HCT116 (cell line): Measurements from ENCODE around the gene TRAPPC4. TPM values are rescaled to one million over a fixed set of nuclear protein-coding genes. Genes with fewer than 3 reads are reported as not detected.
"Not testable (repeated sequence)": the region's sequence is repeated elsewhere in the genome, so short reads cannot be mapped to it uniquely, and the experiment has no call there.

Experiments
- ATAC-seq: fragments of 200-7000 bp; cut with Tn5 transposase; 2 replicates; pipeline ENCODE4 v1.9.1; 2020; ENCODE audit warnings: mild to moderate bottlenecking, moderate library complexity
- BruUV-seq: library from RNA; stranded (reverse); fragments of 400-500 nt; replicated peaks from 2 replicates; lab custom pipeline; 2021; lab: Mats Ljungman, UMichigan
- CTCF ChIA-PET: fragments of 300-600 bp; sonication (Branson Sonifier 250); formaldehyde crosslinking; loops from one replicate; lab custom pipeline; 2021; ENCODE audit warnings: antibody characterized with exemption; lab: Charles Lee
- POLR2A ChIA-PET: fragments of 300-600, 350-600 bp; sonication (Branson Sonifier 250); formaldehyde crosslinking; loops from one replicate; lab custom pipeline; 2021; ENCODE audit warnings: antibody characterized with exemption; lab: Charles Lee
- RAD21 ChIA-PET, 2 experiments: fragments of 300-600 bp; sonication (Branson Sonifier 250); formaldehyde crosslinking; loops; one replicate each; lab custom pipeline; 2023; ENCODE audit warnings: low total read pairs in 2 of 2; ENCODE audit not compliant: uncharacterized antibody in 2 of 2, unreplicated experiment in 2 of 2, low non-redundant PET in 1 of 2; lab: Charles Lee
- DNase-seq: peaks from one replicate; pipeline ENCODE4 v3.0.0-alpha.2; 2010; ENCODE audit warnings: low read depth, low spot score
- H2AFZ ChIP-seq: fragments of 200-600 bp; shearing (Covaris generic), sonication (generic); 2 replicates; pipeline ENCODE4 v1.6.1; 2017; ENCODE audit warnings: low read depth, mixed run types, mixed read lengths, antibody characterized with exemption, low read length; ENCODE audit not compliant: poor library complexity, severe bottlenecking
- H3K27ac ChIP-seq: 2 replicates; pipeline ENCODE4 v1.5.1; 2012; ENCODE audit warnings: low read depth, low read length
- H3K27me3 ChIP-seq: fragments of 200-600 bp; sonication (generic); 2 replicates; pipeline ENCODE4 v1.6.1; 2016; ENCODE audit warnings: mixed run types, low read length, mixed read lengths; ENCODE audit not compliant: insufficient read depth
- H3K36me3 ChIP-seq, 2 experiments: fragments of 200-500 bp in 1 of 2; fragments of 200-600 bp in 1 of 2; sonication (Bioruptor generic) in 1 of 2; sonication (generic) in 1 of 2; 2 replicates each; pipeline versions ENCODE4 v1.5.1 to v1.6.1; 2014 to 2016; ENCODE audit warnings: low read length in 2 of 2, inconsistent platforms in 1 of 2, mixed read lengths in 1 of 2, mixed run types in 1 of 2; ENCODE audit not compliant: insufficient read depth in 2 of 2, control insufficient read depth in 1 of 2
- H3K4me1 ChIP-seq, 2 experiments: fragments of 200-600 bp in 1 of 2; sonication (generic) in 1 of 2; 2 replicates each; pipeline versions ENCODE4 v1.5.1 to v1.6.1; 2012 to 2017; ENCODE audit warnings: low read length in 2 of 2, inconsistent platforms in 1 of 2, mild to moderate bottlenecking in 1 of 2, mixed read lengths in 1 of 2, mixed run types in 1 of 2, moderate library complexity in 1 of 2; ENCODE audit not compliant: insufficient read depth in 2 of 2, control insufficient read depth in 1 of 2
- H3K4me2 ChIP-seq: fragments of 200-600 bp; sonication (generic); 2 replicates; pipeline ENCODE4 v1.6.1; 2017; ENCODE audit warnings: mixed run types, low read length, mixed read lengths
- H3K4me3 ChIP-seq, 2 experiments: fragments of 200-600 bp in 1 of 2; sonication (generic) in 1 of 2; replicated peaks in 1 of 2; 2 replicates each; pipeline ENCODE4 v1.5.1; 2011 to 2016; ENCODE audit warnings: low read length in 2 of 2, control low read depth in 1 of 2, low read depth in 1 of 2, mild to moderate bottlenecking in 1 of 2, mixed read lengths in 1 of 2, mixed run types in 1 of 2
- H3K79me2 ChIP-seq: fragments of 200-600 bp; sonication (generic); 2 replicates; pipeline ENCODE4 v1.6.1; 2017; ENCODE audit warnings: mild to moderate bottlenecking, mixed run types, low read length, moderate library complexity, mixed read lengths; ENCODE audit not compliant: insufficient read depth
- H3K9ac ChIP-seq: fragments of 200-600 bp; sonication (generic); 2 replicates; pipeline ENCODE4 v1.6.1; 2016; ENCODE audit warnings: low read length, mixed read lengths
- H3K9me2 ChIP-seq: fragments of 200-600 bp; sonication (generic), shearing (Covaris generic); 2 replicates; pipeline ENCODE4 v1.6.1; 2017; ENCODE audit warnings: mixed run types, mild to moderate bottlenecking, moderate library complexity; ENCODE audit not compliant: insufficient read depth
- H3K9me3 ChIP-seq, 2 experiments: fragments of 200-500 bp in 1 of 2; fragments of 200-600 bp in 1 of 2; sonication (Bioruptor generic) in 1 of 2; sonication (generic) in 1 of 2; 2 replicates each; pipeline ENCODE4 v1.6.1; 2014 to 2017; ENCODE audit warnings: low read length in 2 of 2, mixed read lengths in 2 of 2, inconsistent platforms in 1 of 2, low read depth in 1 of 2, mild to moderate bottlenecking in 1 of 2, mixed run types in 1 of 2, moderate library complexity in 1 of 2; ENCODE audit not compliant: control insufficient read depth in 1 of 2, insufficient read depth in 1 of 2
- H4K20me1 ChIP-seq: fragments of 200-600 bp; sonication (generic), shearing (Covaris generic); 2 replicates; pipeline ENCODE4 v1.6.1; 2017; ENCODE audit warnings: mixed run types, mild to moderate bottlenecking, moderate library complexity; ENCODE audit not compliant: insufficient read depth
- CTCF ChIP-seq, 3 experiments: fragments of 200-600 bp in 1 of 3; sonication (generic) in 1 of 3; IDR thresholded peaks in 2 of 3; conservative IDR thresholded peaks in 1 of 3; 2 replicates each; pipeline ENCODE4 v1.5.1; 2012 to 2017; ENCODE audit warnings: low read depth in 2 of 3, low read length in 2 of 3, antibody characterized with exemption in 1 of 3, borderline replicate concordance in 1 of 3, control low read depth in 1 of 3, mild to moderate bottlenecking in 1 of 3, mixed read lengths in 1 of 3, mixed run types in 1 of 3, moderate library complexity in 1 of 3; ENCODE audit not compliant: insufficient read depth in 1 of 3
- POLR2AphosphoS5 ChIP-seq: IDR thresholded peaks from 2 replicates; pipeline ENCODE4 v1.6.1; 2011; ENCODE audit warnings: mild to moderate bottlenecking, low read depth, low read length, moderate library complexity
- intact Hi-C: fragments of 100-400 bp; cut with micrococcal nuclease; formaldehyde crosslinking; loops from 2 replicates; pipeline ENCODE4 v1.10.0; 2022
- total RNA-seq: library from RNA; stranded (reverse); gene quantifications from one replicate; pipeline ENCODE4 v1.2.1, GENCODE V29; 2021; ENCODE audit not compliant: unreplicated experiment

TRAPPC4 gene
- total RNA-seq, 1 experiment from 2014 or later, result 61.6 TPM

- RAD21 ChIA-PET, H3K9ac ChIP-seq, H3K4me2 ChIP-seq, H2AFZ ChIP-seq, CTCF ChIA-PET, POLR2A ChIA-PET, H3K36me3 ChIP-seq, ATAC-seq, H4K20me1 ChIP-seq, H3K9me3 ChIP-seq, DNase-seq, H3K9me2 ChIP-seq, H3K79me2 ChIP-seq, H3K27ac ChIP-seq, BruUV-seq, H3K4me3 ChIP-seq, intact Hi-C loops, H3K27me3 ChIP-seq: not testable (repeated sequence)
- peaks cover 11 to 30% of the 10 kb centered on the region in 2 experiments for H3K4me1 ChIP-seq
Observed at GRCh38 chr11:118991486-118992038, 27.0 kb upstream of the TRAPPC4 start.

- H3K27ac ChIP-seq, result peak overlapping the region; percentile 96
- RAD21 ChIA-PET, result interaction anchor here in 1 of 2 experiments (0.5 kb wide), 1 partner anchor 8 kb away, joined by 3 read pairs; no protein-coding TSS in a partner anchor
Observed at GRCh38 chr11:118996926-118997626, 21.5 kb upstream of the TRAPPC4 start.

More at GRCh38 chr11:118996926-118997626, 21.5 kb upstream of the TRAPPC4 start:
- Histone ChIP-seq H3K4me2 (peak overlapping the region; percentile 97), H3K9me3 (no peaks in the 10 kb centered on the region)
- peak in 2 of 3 experiments; percentile 49 to 52; a peak in 4 of 6 replicates for TF ChIP-seq CTCF (IDR thresholded peaks at IDR 0.05 in 2 of 3, conservative IDR thresholded peaks at IDR 0.05 in 1 of 3; ENCODE audit: borderline replicate concordance in 1 of 3, insufficient read depth in 1 of 3, low read depth in 2 of 3, low read length in 2 of 3)
- no peak for TF ChIP-seq POLR2AphosphoS5
- TF ChIP-seq, all 23 proteins: peak for 1
- Histone ChIP-seq H3K4me3 (peak overlapping the region; percentile 90), H2AFZ (no peak overlapping the region), H3K79me2 (peaks cover 61% of the 10 kb centered on the region), H3K9me2 (no peaks in the 10 kb centered on the region), H3K27me3 (no peaks in the 10 kb centered on the region), H4K20me1 (no peaks in the 10 kb centered on the region), H3K4me1 (peaks cover 15 to 46% of the 10 kb centered on the region in 2 experiments), H3K9ac (peak overlapping the region; percentile 90), H3K36me3 (peaks cover 7 to 22% of the 10 kb centered on the region in 2 experiments; a peak in 3 of 4 replicates)
- ATAC-seq, result peak; percentile 15
- no peak for DNase-seq
- TSS peak; percentile 69 for BruUV-seq
- ChIA-PET POLR2A (no interaction called here), CTCF (interaction anchor here (0.6 to 1.0 kb wide), 2 partner anchors 41 to 88 kb away, joined by 3 read pairs; partner anchors contain the start of gene UPK2)
- intact Hi-C loops, result no loop called here
